HAP-1 (cell line): Measurements from ENCODE around the gene GPR155.
"Not testable (repeated sequence)": the region's sequence is repeated elsewhere in the genome, so short reads cannot be mapped to it uniquely, and the experiment has no call there.

Experiments
- DNase-seq, 2 experiments: peaks; one replicate each; pipeline ENCODE4 v3.0.0-alpha.2; 2016 to 2020; ENCODE audit warnings: low spot score in 2 of 2
- H3K27me3 ChIP-seq: fragments of 250-450 bp; sonication (Bioruptor Pico); 2 replicates; pipeline ENCODE4 v1.5.1; 2020; ENCODE audit warnings: low read depth, mild to moderate bottlenecking, moderate library complexity
- H3K36me3 ChIP-seq: fragments of 250-450 bp; sonication (Bioruptor Pico); replicated peaks from 2 replicates; pipeline ENCODE4 v1.5.1; 2020; ENCODE audit warnings: mild to moderate bottlenecking
- H3K4me1 ChIP-seq: fragments of 250-450 bp; sonication (Bioruptor Pico); 2 replicates; pipeline ENCODE4 v1.5.1; 2020; ENCODE audit warnings: mild to moderate bottlenecking
- H3K4me3 ChIP-seq: fragments of 250-450 bp; sonication (Bioruptor Pico); 2 replicates; pipeline ENCODE4 v1.5.1; 2020; ENCODE audit warnings: mild to moderate bottlenecking, moderate library complexity
- H3K9me3 ChIP-seq: fragments of 250-450 bp; sonication (Bioruptor Pico); 2 replicates; pipeline ENCODE4 v1.5.1; 2020; ENCODE audit warnings: mild to moderate bottlenecking, moderate library complexity
- in situ Hi-C: fragments of 300-500 bp; cut with MboI; formaldehyde crosslinking; loops from 3 replicates; pipeline ENCODE4 v1.14.3; 2020; ENCODE audit warnings: low sequenced_read_pairs, inconsistent platforms, mixed read lengths

The GPR155 gene

DNA sequence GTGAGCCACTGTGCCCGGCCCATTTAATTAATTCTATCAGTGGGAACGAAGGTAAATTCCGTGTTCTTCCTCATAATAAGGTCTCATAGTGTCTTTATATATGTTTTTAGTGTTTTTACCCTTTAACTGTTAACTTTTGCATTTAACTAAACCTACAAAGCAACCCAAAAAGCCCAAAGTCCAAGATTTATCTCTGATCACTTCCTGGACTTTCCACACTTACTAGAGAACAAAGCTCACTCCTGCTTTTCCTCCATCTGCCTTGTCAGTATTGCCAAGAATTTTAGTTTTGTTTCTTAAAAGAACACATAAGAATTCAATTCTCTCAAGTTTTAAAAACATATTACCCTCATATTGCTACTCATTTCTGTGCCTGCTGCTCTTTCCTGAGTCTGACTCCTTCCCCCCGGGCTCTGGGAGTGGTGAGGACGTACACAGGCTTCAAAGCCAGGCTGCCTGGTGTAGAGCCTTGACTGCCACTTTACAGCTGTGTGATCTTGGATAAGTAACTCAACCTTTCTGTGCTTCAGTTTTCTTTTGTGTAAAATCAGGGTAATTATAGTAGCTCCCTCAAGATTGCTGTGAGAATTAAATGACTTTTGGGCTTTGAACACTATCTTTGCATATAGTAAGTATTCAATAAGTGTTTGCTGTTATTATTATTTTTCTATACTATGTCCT lies 24.9 kb upstream of the GPR155 start:
- no peak for DNase-seq
- H3K4me1 ChIP-seq = no peaks in the 10 kb centered on the region
- no peak overlapping the region for H3K4me3 ChIP-seq
- in situ Hi-C loops = no loop called here
- no peaks in the 10 kb centered on the region for H3K36me3 ChIP-seq
- H3K9me3 ChIP-seq = peaks cover 15% of the 10 kb centered on the region
- no peaks in the 10 kb centered on the region for H3K27me3 ChIP-seq

DNA sequence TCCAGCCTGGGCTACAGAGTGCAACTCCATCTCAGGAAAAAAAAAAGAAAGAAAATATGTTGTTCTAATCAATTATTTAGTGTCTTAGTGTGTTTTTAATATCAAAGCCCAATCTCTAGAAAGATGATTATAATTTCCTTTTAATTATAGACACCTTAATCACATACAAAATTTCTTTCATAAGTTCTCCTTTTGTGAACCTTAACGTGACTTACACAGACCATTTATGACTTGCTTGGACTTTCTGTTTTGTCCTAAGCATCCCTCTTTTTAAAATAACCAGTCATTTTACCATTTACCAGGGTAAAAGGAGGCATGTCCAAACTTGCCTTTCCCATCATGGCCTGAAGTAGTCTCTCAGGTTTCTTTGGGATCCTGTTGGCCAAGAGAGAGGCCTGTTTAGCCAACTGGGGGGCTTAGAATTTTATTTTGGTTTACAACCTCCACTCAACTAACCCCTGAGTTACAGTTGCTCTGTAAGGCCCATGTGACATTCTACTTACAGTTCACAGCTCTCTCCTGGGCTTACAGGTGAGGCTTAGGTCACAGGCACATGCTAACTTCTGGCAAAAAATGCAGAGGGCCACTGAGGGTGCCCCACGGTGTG lies 23.9 kb upstream of the GPR155 start:
- H3K4me3 ChIP-seq = no peak overlapping the region
- DNase-seq = no peak
- H3K36me3 ChIP-seq = no peaks in the 10 kb centered on the region
- H3K9me3 ChIP-seq = peaks cover 15% of the 10 kb centered on the region
- in situ Hi-C loops = no loop called here
- H3K4me1 ChIP-seq = no peaks in the 10 kb centered on the region
- H3K27me3 ChIP-seq = no peaks in the 10 kb centered on the region

DNA sequence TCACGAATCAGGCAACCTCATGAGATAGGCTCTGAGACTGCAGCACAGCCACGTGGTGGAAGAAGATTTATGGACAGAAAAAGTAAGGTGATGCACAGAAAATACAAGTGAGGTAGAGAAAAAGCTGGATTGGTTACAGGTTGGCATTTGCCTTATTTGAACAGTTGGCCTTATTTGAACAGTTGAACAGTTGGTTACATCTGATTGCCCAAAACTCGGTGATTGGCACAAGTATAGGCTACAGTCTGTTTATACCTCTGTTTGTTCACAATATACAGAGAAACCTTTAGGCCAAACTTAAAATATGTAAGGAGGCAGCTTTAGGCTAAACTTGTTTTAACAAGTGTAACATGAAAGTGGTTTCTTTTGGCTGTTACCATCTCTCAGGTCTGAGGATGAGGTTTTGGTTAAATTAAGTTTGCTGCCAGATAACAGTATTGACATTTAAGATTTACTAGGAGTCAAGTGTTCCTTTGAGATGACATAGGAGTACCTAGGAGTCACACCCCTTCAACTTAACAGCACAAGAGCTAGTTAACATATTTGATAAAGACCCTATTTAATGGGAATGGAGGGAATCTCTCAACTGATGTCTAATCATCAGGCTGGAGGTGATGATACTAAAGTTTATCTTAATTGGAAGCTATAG lies 16.5 kb upstream of the GPR155 start:
- DNase-seq = no peak
- in situ Hi-C loops = no loop called here
- no peak overlapping the region for H3K4me3 ChIP-seq
- H3K36me3 ChIP-seq = no peaks in the 10 kb centered on the region
- no peaks in the 10 kb centered on the region; the same call in 1 of the 2 replicates for H3K9me3 ChIP-seq
- H3K27me3 ChIP-seq = no peaks in the 10 kb centered on the region
- no peaks in the 10 kb centered on the region for H3K4me1 ChIP-seq

DNA sequence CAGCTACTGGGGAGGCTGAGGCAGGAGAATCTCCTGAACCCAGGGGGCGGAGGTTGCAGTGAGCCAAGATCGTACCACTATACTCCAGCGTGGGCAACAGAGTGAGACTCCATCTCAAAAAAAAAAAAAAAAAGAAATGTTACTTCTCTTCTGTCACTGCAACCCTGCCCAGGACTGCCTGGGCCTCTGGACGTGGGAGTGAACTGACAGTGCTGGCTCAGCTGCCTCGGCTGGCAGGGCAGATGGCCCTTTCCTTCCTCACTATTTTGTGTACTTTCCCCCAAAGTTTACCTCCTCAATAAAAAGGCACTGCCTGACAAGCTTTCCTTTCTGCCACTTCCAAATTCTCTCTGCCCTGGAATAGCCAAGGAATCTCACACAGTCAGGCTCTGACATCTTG lies 12.5 kb upstream of the GPR155 start:
- Histone ChIP-seq H3K36me3 (no peaks in the 10 kb centered on the region), H3K9me3 (no peaks in the 10 kb centered on the region; the same call in 1 of the 2 replicates), H3K27me3 (no peaks in the 10 kb centered on the region), H3K4me3 (no peak overlapping the region), H3K4me1 (no peaks in the 10 kb centered on the region)
- in situ Hi-C loops = no loop called here
- no peak for DNase-seq

DNA sequence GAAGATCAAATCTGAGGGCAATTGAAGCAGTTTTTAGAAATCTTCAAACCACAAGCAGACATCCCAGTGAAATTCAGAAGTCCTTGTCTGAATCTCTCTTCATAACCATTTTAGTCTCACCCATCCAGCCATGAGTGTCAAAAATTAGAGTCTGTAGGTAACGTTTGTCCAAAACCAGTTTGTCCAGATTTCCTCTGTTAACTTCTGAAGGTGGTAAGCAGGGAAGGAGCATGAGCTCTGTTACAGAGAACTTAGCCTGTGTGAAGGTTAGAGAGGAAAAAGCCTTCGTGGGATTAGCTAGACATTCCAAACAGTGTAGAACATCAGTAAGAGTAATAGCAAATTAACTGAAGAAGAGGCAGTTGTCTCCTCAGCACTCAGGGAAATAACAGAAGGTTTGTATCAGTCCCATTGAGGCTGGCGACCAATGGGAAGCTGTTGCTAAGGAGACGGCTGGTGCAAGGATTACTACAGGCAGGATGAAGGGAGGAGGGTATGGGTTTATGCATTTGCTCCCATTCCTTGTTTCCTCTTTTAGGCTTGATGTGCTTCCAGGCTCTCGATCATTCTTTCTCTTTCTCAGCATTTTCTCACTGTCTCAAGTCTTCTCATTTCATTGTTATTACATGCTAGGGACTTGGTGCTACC lies 8.7 kb upstream of the GPR155 start:
- Histone ChIP-seq H3K4me3 (no peak overlapping the region), H3K9me3 (no peaks in the 10 kb centered on the region), H3K27me3 (no peaks in the 10 kb centered on the region), H3K4me1 (no peaks in the 10 kb centered on the region), H3K36me3 (no peaks in the 10 kb centered on the region)
- DNase-seq = no peak
- in situ Hi-C loops = no loop called here

DNA sequence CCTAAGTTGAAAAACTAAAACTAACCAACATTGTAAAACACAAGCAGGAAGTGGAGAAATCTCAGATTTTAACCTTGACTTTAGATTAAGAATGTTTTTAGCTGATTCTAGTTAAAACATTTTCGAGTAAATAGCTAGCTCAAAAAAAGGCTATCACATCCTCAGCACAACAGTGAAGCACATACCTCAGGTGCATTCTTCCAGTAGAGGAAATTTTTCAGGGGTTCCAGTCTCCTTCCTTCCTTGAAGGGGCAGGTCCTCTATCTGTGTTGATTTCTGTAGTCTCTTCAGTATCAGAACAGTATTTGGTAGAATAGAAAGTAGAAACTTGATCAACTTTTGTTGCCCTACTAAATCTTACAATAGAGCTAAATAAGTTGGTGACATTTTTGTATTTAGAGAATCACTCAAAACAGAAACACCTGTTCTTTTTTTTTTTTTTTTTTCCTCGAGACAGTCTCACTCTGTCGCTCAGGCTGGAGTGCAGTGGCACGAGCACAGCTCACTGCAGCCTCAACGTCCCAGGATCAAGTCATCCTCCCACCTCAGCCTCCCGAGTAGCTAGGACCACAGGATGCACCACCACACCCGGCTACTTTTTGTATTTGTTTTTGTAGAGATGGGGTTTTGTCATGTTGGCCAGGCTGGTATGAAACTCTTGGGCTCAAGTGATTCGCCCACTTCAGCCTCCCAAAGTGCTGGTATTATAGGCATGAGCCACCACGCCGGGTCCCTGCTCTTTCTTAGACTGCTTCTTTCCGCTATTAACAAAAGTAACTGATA lies 6.9 kb upstream of the GPR155 start:
- no peaks in the 10 kb centered on the region for H3K36me3 ChIP-seq
- no peaks in the 10 kb centered on the region for H3K9me3 ChIP-seq
- H3K4me1 ChIP-seq = no peaks in the 10 kb centered on the region
- H3K4me3 ChIP-seq = no peak overlapping the region
- in situ Hi-C loops = no loop called here
- DNase-seq = no peak
- H3K27me3 ChIP-seq = no peaks in the 10 kb centered on the region

DNA sequence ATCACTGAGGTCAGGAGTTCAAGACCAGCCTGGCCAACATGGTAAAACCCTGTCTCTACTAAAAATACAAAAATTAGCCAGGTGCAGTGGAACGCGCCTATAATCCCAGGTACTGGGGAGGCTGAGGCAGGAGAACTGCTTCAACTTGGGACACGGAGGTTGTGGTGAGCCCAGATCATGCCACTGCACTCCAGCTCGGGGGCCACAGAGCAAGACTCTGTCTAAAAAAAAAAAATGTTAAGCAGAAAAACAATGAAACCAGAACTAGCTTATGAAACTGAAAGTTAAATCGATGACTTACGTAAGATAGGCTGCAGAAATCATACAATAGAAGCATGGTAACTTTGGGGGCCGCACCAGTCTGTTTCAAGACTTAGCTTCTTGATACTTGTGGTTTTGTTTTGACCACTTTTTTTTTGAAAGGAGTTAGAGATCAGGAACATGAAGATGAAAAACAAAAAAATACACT lies 6.2 kb upstream of the GPR155 start:
- DNase-seq = no peak
- in situ Hi-C loops = no loop called here
- no peaks in the 10 kb centered on the region for H3K36me3 ChIP-seq
- H3K27me3 ChIP-seq = no peaks in the 10 kb centered on the region
- peaks cover 1% of the 10 kb centered on the region; the same call in 1 of the 2 replicates for H3K9me3 ChIP-seq
- no peaks in the 10 kb centered on the region for H3K4me1 ChIP-seq
- no peak overlapping the region for H3K4me3 ChIP-seq

DNA sequence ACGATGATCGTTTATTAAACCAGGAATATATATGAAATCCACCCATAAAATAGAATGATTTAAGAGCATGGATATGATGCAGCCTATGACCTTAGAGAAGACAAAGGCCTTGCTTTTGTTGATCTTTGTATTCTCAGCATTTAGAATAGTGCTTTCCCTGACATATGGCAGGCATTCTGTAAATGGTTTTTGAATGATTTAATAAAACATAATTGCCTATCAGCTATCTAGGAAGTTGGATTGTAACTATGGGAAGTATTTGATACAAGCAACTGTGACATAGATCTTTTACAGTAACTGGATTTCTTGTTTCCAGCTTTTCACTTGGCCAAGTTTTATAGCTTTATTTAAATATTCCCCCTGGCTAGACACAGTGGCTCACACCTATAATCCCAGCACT lies 5.1 kb upstream of the GPR155 start:
- in situ Hi-C loops = no loop called here
- DNase-seq = no peak
- H3K27me3 ChIP-seq = no peaks in the 10 kb centered on the region

DNA sequence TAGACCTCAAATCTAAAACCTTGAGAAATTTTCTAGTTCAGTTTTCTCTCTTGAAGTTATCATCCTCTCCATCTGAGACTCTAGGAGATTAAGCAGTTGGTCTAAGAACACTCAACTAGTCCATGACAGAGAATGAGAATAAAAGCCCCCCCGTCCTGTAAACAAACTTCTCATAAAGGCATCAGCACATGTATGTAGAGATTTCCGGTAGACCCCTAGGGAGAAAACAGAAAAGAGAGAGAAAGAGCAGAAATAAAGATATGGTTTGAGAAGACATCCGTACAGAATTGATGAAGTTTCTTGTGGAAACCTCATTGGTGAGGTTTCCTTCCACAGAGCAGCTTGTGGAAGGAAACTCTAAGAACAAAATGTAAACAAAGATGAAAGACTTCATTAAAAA lies 3.2 kb upstream of the GPR155 start:
- in situ Hi-C loops = no loop called here
- no peaks in the 10 kb centered on the region for H3K27me3 ChIP-seq
- H3K9me3 ChIP-seq = peaks cover 3% of the 10 kb centered on the region; the same call in 1 of the 2 replicates
- no peaks in the 10 kb centered on the region for H3K36me3 ChIP-seq
- no peak for DNase-seq
- no peaks in the 10 kb centered on the region; the same call in 1 of the 2 replicates for H3K4me1 ChIP-seq
- no peak overlapping the region for H3K4me3 ChIP-seq

More for the DNA sequence above, 5.1 kb upstream of the GPR155 start:
- Histone ChIP-seq H3K9me3 (peaks cover 3% of the 10 kb centered on the region; the same call in 1 of the 2 replicates), H3K4me1 (no peaks in the 10 kb centered on the region; the same call in 1 of the 2 replicates), H3K4me3 (no peak overlapping the region), H3K36me3 (no peaks in the 10 kb centered on the region)

DNA sequence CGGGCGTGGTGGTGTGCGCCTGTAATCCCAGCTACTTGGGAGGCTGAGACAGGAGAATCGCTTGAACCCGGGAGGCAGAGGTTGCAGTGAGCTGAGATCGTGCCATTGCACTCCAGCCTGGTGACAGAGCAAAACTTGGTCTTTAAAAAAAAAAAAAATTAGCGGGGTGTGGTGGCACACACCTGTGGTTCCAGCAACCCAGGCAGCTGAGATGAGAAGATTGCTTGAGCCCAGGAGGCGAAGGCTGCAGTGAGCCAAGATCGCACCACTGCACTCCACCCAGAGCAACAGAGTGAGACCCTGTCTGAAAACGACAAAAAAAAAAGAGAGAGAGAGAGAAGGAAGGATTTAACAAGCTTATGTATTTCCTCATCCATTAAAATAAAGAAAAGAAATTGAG lies 2.7 kb upstream of the GPR155 start:
- H3K4me1 ChIP-seq, H3K27me3 ChIP-seq, H3K36me3 ChIP-seq, DNase-seq, in situ Hi-C loops, H3K9me3 ChIP-seq, H3K4me3 ChIP-seq: not testable (repeated sequence)

DNA sequence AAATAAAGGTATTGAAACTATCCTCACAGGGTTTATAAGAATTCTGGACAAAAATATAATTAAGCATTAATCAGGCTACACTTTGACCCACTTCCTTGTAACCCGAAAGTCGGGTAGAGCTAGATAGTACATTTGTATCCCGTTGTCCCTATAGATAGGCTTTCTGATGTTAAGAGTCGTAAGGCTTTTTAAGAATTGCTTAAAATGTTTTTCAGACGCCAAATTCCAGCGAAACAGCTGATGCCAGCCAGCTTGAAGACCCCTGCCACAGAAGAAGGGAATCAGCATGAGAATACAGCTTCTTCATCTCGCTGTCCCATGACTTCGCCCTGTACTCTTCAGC lies 962 bp upstream of the GPR155 start:
- peaks cover 3% of the 10 kb centered on the region; the same call in 1 of the 2 replicates for H3K9me3 ChIP-seq
- no peaks in the 10 kb centered on the region; the same call in 1 of the 2 replicates for H3K4me1 ChIP-seq
- no peak for DNase-seq
- H3K4me3 ChIP-seq = peak overlapping the region; percentile 52
- no peaks in the 10 kb centered on the region for H3K36me3 ChIP-seq
- no peaks in the 10 kb centered on the region for H3K27me3 ChIP-seq
- in situ Hi-C loops = no loop called here

DNA sequence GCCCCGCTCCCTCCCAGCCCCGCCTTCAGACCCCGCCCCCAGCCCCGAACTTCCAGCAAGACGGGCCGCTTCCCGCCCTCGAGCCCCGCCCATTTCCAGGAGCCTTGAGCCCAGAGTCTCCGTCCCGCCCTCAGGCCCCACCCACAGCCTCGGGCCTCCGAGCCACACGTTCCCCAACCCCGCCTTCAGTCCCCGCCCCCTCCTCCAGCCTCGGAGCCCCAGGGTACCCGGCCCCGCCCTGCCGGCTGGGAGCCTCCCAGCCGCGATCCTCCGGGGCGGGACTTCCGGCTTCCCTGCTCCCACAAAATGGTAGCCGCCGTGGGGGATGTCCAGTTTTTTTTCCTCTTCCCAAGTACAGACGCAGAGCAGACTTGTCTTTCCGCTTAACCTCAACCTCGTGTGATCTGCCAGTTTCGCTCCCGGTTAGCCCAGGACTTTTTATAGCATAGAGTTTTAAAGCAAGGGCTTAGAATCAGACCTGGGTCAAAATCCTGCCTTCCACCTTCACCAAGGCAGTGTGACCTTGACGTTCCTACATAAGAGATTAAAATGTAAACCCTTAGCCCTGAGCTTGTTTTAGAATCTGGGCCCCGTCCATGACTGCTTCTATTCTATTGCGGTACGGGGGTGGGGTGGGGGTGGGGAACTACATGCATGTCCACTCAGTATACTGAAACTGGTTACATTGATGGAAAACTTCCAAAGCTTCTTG lies 435 bp upstream of the GPR155 start:
- no peaks in the 10 kb centered on the region for H3K27me3 ChIP-seq

More for the DNA sequence above, 435 bp upstream of the GPR155 start:
- H3K36me3 ChIP-seq = no peaks in the 10 kb centered on the region
- peak; percentile 94 to 100 for DNase-seq
- peaks cover 3% of the 10 kb centered on the region; the same call in 1 of the 2 replicates for H3K9me3 ChIP-seq
- H3K4me3 ChIP-seq = peak overlapping the region; percentile 71
- in situ Hi-C loops = no loop called here
- H3K4me1 ChIP-seq = no peaks in the 10 kb centered on the region; the same call in 1 of the 2 replicates
